HFFc6 (cell line): ENCODE data around the gene ITSN1. TPM values are rescaled to one million over a fixed set of nuclear protein-coding genes. Genes with fewer than 3 reads are reported as not detected.
A peak's percentile ranks its signal among the peaks of the same experiment; 100 is the strongest.

Experiments
- DNase-seq: peaks from one replicate; pipeline ENCODE4 v3.0.0-alpha.2; 2018
- H3K27ac Mint-ChIP-seq: 2 replicates; pipeline ENCODE4 v1.8.0; 2020; ENCODE audit warnings: mild to moderate bottlenecking, mixed read lengths
- H3K27me3 Mint-ChIP-seq: 2 replicates; pipeline ENCODE4 v1.8.0; 2021; ENCODE audit warnings: mild to moderate bottlenecking, moderate library complexity, mixed read lengths; ENCODE audit not compliant: insufficient read depth
- H3K36me3 Mint-ChIP-seq: 2 replicates; pipeline ENCODE4 v1.8.0; 2021; ENCODE audit warnings: low read depth, mixed read lengths
- H3K4me1 Mint-ChIP-seq: 2 replicates; pipeline ENCODE4 v1.8.0; 2020; ENCODE audit warnings: low read depth, mixed read lengths
- H3K4me3 Mint-ChIP-seq: 2 replicates; pipeline ENCODE4 v1.8.0; 2020; ENCODE audit warnings: mild to moderate bottlenecking, moderate library complexity, mixed read lengths
- H3K9me3 Mint-ChIP-seq: 2 replicates; pipeline ENCODE4 v1.8.0; 2020; ENCODE audit warnings: mild to moderate bottlenecking, mixed read lengths
- CTCF ChIP-seq: fragments of 200-600 bp; sonication (generic); IDR thresholded peaks from 2 replicates; pipeline ENCODE4 v1.5.0; 2021; ENCODE audit warnings: antibody characterized with exemption, mild to moderate bottlenecking
- total RNA-seq, 6 experiments: library from RNA; stranded (reverse); fragmentation: NEBNext Ultra II Directional; extraction: Animal tissue kit (Norgen Biotek cat#: 25700); gene quantifications; 2 replicates in 1 of 6; 3 replicates in 5 of 6; pipeline ENCODE4 v1.2.3, GENCODE V29; 2021

The ITSN1 gene
- total RNA-seq, 6 experiments from 2014 or later: 47.7 to 54.8 (median 54.0) TPM

GRCh38 chr21:33839167-33839716 lies 196.9 kb downstream of the ITSN1 start:
- TF ChIP-seq CTCF: no peak
- H3K9me3 Mint-ChIP-seq: no peaks in the 10 kb centered on the region
- DNase-seq: no peak
- H3K27me3 Mint-ChIP-seq: peaks cover 7% of the 10 kb centered on the region
- H3K27ac Mint-ChIP-seq: no peak overlapping the region
- H3K4me1 Mint-ChIP-seq: peaks cover 30% of the 10 kb centered on the region
- H3K4me3 Mint-ChIP-seq: no peak overlapping the region
- peaks cover 51% of the 10 kb centered on the region for H3K36me3 Mint-ChIP-seq

GRCh38 chr21:33839806-33840205 lies 197.5 kb downstream of the ITSN1 start:
- peaks cover 36% of the 10 kb centered on the region for H3K4me1 Mint-ChIP-seq
- H3K27me3 Mint-ChIP-seq: peaks cover 7% of the 10 kb centered on the region
- DNase-seq: no peak
- H3K4me3 Mint-ChIP-seq: no peak overlapping the region
- H3K27ac Mint-ChIP-seq: no peak overlapping the region
- peaks cover 45% of the 10 kb centered on the region for H3K36me3 Mint-ChIP-seq
- no peak for TF ChIP-seq CTCF
- H3K9me3 Mint-ChIP-seq: no peaks in the 10 kb centered on the region

DNA sequence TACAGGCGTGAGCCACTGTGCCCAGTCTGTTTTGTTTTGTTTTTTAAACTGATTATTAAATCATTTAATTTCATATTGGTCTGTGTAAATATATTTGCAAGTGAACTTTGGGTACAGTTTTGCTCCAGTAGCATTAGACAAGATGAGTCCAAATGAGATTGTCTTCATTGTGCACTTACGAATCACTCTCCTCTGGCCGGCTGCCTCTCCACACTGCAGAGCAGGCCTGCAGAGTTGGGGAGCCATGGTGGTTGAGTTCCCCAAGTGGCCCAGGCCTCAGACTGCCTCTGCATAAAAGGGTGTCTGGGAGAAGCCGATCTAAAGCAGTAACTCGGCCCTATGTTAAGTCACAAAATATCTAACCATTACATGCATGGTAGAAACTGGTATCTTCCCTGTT lies 198.5 kb downstream of the ITSN1 start:
- Mint-ChIP-seq H3K27me3 (peaks cover 7% of the 10 kb centered on the region), H3K27ac (no peak overlapping the region; the same call in 1 of the 2 replicates), H3K4me1 (peaks cover 38% of the 10 kb centered on the region), H3K4me3 (no peak overlapping the region), H3K36me3 (peaks cover 38% of the 10 kb centered on the region), H3K9me3 (no peaks in the 10 kb centered on the region; the same call in 1 of the 2 replicates)
- DNase-seq: peak; percentile 33
- TF ChIP-seq CTCF: no peak

DNA sequence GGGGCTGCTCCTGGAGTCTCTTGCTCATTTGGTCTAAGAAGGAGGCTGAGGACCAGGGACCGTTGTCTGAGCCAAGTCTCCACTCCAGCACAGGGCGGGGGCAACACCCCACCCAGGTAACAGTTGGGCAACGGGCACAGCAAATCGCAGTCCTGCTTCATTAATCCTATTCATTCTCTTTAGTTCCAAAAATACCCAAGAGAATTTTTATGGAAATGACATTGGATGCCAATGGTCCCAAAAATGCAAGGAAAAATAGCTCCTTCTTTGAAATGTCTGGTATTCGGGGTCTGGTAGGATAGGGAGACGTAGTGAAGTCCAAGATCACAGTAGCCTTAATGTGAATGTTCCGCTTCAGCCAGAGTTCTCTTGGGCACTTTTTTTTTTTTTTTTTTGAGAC lies 199.3 kb downstream of the ITSN1 start:
- Mint-ChIP-seq H3K27me3 (peaks cover 5% of the 10 kb centered on the region), H3K36me3 (peaks cover 33% of the 10 kb centered on the region), H3K27ac (no peak overlapping the region), H3K4me3 (no peak overlapping the region), H3K9me3 (peaks cover 5% of the 10 kb centered on the region; the same call in 1 of the 2 replicates), H3K4me1 (peaks cover 38% of the 10 kb centered on the region)
- DNase-seq: no peak
- no peak for TF ChIP-seq CTCF

DNA sequence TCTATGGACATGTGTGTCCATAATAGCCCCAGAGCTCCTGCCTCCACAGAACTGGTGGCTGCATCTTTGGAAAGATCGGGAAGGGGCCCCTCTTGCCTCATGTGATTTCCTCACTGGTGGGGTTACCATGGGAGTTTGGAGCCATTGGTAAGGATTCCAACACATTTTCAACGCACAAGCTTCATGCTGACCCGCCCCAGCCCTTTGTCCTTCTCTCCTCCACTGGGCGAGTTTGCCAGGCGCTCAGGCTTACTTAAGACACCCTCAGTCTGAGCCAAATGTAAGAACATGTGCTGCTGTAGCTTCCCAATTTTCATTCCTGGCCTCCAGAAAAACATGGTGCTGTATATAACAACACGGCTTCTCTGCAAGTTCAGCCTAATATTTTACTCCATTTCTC lies 200.9 kb downstream of the ITSN1 start:
- DNase-seq: no peak
- H3K9me3 Mint-ChIP-seq: peaks cover 5% of the 10 kb centered on the region; the same call in 1 of the 2 replicates
- peaks cover 38% of the 10 kb centered on the region for H3K4me1 Mint-ChIP-seq
- peaks cover 5% of the 10 kb centered on the region for H3K27me3 Mint-ChIP-seq
- H3K36me3 Mint-ChIP-seq: peaks cover 19% of the 10 kb centered on the region
- no peak for TF ChIP-seq CTCF
- H3K4me3 Mint-ChIP-seq: no peak overlapping the region
- no peak overlapping the region for H3K27ac Mint-ChIP-seq
